Caco-2 (cell line): ENCODE results near the gene ELP2. TPM values are rescaled to one million over a fixed set of nuclear protein-coding genes. Genes with fewer than 3 reads are reported as not detected.
"Not testable (repeated sequence)": the region's sequence is repeated elsewhere in the genome, so short reads cannot be mapped to it uniquely, and the experiment has no call there.

Source experiments
- BruUV-seq: library from RNA; stranded (reverse); fragments of 400-500 nt; replicated peaks from 2 replicates; lab custom pipeline; 2021; lab: Mats Ljungman, UMichigan
- CTCF ChIA-PET: fragments of 300-600 bp; sonication (Branson Sonifier 250); formaldehyde crosslinking; loops from one replicate; lab custom pipeline; 2022; ENCODE audit warnings: antibody characterized with exemption; lab: Charles Lee
- POLR2A ChIA-PET: fragments of 300-600 bp; sonication (Branson Sonifier 250); formaldehyde crosslinking; loops from one replicate; lab custom pipeline; 2022; ENCODE audit warnings: antibody characterized with exemption; lab: Charles Lee
- DNase-seq, 2 experiments: peaks; one replicate each; pipeline versions ENCODE4 v3.0.0 to v3.0.0-alpha.2; 2020 to 2022
- H3K27me3 ChIP-seq: replicated peaks from 2 replicates; pipeline ENCODE4 v1.6.0; 2011; ENCODE audit warnings: low read length; ENCODE audit not compliant: control insufficient read depth, insufficient read depth
- H3K36me3 ChIP-seq: 2 replicates; pipeline ENCODE4 v1.5.1; 2011; ENCODE audit warnings: low read length; ENCODE audit not compliant: control insufficient read depth, insufficient read depth
- H3K4me1 ChIP-seq: fragments of 250-450 bp; sonication (Bioruptor Pico); 2 replicates; pipeline ENCODE4 v1.5.1; 2020; ENCODE audit warnings: mild to moderate bottlenecking
- H3K4me3 ChIP-seq: 2 replicates; pipeline ENCODE4 v1.5.1; 2011; ENCODE audit warnings: low read depth, mild to moderate bottlenecking, control low read depth, low read length
- H3K9me3 ChIP-seq: fragments of 250-450 bp; sonication (Bioruptor Pico); 2 replicates; pipeline ENCODE4 v1.5.1; 2020; ENCODE audit warnings: mild to moderate bottlenecking, moderate library complexity
- H3K27ac Mint-ChIP-seq: one replicate; pipeline ENCODE4 v1.8.0; 2022; ENCODE audit warnings: mixed read lengths; ENCODE audit not compliant: unreplicated experiment
- H3K27me3 Mint-ChIP-seq: one replicate; pipeline ENCODE4 v1.8.0; 2022; ENCODE audit warnings: mixed read lengths; ENCODE audit not compliant: insufficient read depth, unreplicated experiment
- H3K36me3 Mint-ChIP-seq: one replicate; pipeline ENCODE4 v1.8.0; 2022; ENCODE audit warnings: mild to moderate bottlenecking, mixed read lengths; ENCODE audit not compliant: insufficient read depth, unreplicated experiment
- H3K4me1 Mint-ChIP-seq: one replicate; pipeline ENCODE4 v1.8.0; 2022; ENCODE audit warnings: low read depth, mixed read lengths; ENCODE audit not compliant: unreplicated experiment
- H3K4me3 Mint-ChIP-seq: one replicate; pipeline ENCODE4 v1.8.0; 2022; ENCODE audit warnings: mild to moderate bottlenecking, moderate library complexity, mixed read lengths; ENCODE audit not compliant: unreplicated experiment
- H3K9me3 Mint-ChIP-seq: one replicate; pipeline ENCODE4 v1.8.0; 2022; ENCODE audit warnings: mixed read lengths; ENCODE audit not compliant: unreplicated experiment
- intact Hi-C: fragments of 100-400 bp; cut with micrococcal nuclease; formaldehyde crosslinking; loops from one replicate; pipeline ENCODE4 v1.10.0; 2022; ENCODE audit not compliant: unreplicated experiment
- total RNA-seq: library from RNA; stranded (reverse); gene quantifications from 2 replicates; pipeline ENCODE4 v1.2.3, GENCODE V29; 2022
- TF ChIP-seq, protein P1 (sequence below), 2 experiments: fragments of 200-600 bp in 1 of 2; IDR thresholded peaks; 1 replicate in 1 of 2; 2 replicates in 1 of 2; pipeline versions ENCODE4 v1.5.1 to v1.8.0; 2011 to 2022; ENCODE audit warnings: antibody characterized with exemption in 1 of 2, control low read depth in 1 of 2, inconsistent platforms in 1 of 2, low read depth in 1 of 2, low read length in 1 of 2, mild to moderate bottlenecking in 1 of 2, moderate library complexity in 1 of 2; ENCODE audit not compliant: insufficient read depth in 1 of 2, severe bottlenecking in 1 of 2, unreplicated experiment in 1 of 2

The ELP2 gene
- total RNA-seq, 1 experiment from 2014 or later, result 45.9 TPM

GRCh38 chr18:36167692-36168218 is 38.1 kb downstream of the ELP2 start:
- Mint-ChIP-seq H3K36me3 (peaks cover 4% of the 10 kb centered on the region), H3K4me3 (no peak overlapping the region), H3K4me1 (no peaks in the 10 kb centered on the region), H3K9me3 (no peaks in the 10 kb centered on the region), H3K27ac (no peak overlapping the region), H3K27me3 (no peaks in the 10 kb centered on the region)
- ChIA-PET CTCF (no interaction called here), POLR2A (no interaction called here)
- Histone ChIP-seq H3K4me3 (no peak overlapping the region), H3K27me3 (no peaks in the 10 kb centered on the region), H3K4me1 (no peaks in the 10 kb centered on the region), H3K36me3 (no peaks in the 10 kb centered on the region; the same call in 1 of the 2 replicates), H3K9me3 (no peaks in the 10 kb centered on the region)
- intact Hi-C loops, result loop anchor here (2.0 kb wide), 1 partner anchor 29 kb away; no protein-coding TSS in a partner anchor
- BruUV-seq, result no TSS peak
- DNase-seq, result no peak
- TF ChIP-seq, protein P1, sequence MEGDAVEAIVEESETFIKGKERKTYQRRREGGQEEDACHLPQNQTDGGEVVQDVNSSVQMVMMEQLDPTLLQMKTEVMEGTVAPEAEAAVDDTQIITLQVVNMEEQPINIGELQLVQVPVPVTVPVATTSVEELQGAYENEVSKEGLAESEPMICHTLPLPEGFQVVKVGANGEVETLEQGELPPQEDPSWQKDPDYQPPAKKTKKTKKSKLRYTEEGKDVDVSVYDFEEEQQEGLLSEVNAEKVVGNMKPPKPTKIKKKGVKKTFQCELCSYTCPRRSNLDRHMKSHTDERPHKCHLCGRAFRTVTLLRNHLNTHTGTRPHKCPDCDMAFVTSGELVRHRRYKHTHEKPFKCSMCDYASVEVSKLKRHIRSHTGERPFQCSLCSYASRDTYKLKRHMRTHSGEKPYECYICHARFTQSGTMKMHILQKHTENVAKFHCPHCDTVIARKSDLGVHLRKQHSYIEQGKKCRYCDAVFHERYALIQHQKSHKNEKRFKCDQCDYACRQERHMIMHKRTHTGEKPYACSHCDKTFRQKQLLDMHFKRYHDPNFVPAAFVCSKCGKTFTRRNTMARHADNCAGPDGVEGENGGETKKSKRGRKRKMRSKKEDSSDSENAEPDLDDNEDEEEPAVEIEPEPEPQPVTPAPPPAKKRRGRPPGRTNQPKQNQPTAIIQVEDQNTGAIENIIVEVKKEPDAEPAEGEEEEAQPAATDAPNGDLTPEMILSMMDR (IDR thresholded peaks at IDR 0.05; ENCODE audit: insufficient read depth in 1 of 2, low read depth in 1 of 2, low read length in 1 of 2, severe bottlenecking in 1 of 2, unreplicated experiment in 1 of 2), result no peak

DNA sequence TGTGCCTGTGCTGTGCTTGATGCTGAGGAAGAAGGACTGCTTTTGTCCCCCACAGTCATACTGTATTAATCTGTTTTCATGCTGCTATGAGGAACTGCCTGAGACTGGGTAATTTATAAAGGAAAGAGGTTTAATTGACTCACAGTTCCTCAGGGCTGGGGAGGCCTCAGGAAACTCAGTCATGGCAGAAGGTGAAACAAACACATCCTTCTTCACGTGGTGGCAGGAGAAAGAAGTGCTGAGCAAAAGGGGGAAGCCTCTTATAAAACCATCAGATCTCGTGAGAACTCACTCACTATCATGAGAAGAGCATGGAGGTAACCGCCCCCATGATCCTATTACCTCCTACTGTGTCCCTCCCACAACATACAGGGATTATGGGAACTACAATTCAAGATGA is 38.6 kb downstream of the ELP2 start:
- H3K4me1 ChIP-seq, H3K27me3 Mint-ChIP-seq, H3K4me3 Mint-ChIP-seq, H3K4me1 Mint-ChIP-seq, BruUV-seq, H3K4me3 ChIP-seq, H3K36me3 ChIP-seq, H3K27ac Mint-ChIP-seq, H3K27me3 ChIP-seq, H3K9me3 ChIP-seq, H3K9me3 Mint-ChIP-seq, H3K36me3 Mint-ChIP-seq, CTCF ChIA-PET, POLR2A ChIA-PET, DNase-seq: not testable (repeated sequence)
- intact Hi-C loops, result loop anchor here (2.0 kb wide), 1 partner anchor 29 kb away; no protein-coding TSS in a partner anchor

DNA sequence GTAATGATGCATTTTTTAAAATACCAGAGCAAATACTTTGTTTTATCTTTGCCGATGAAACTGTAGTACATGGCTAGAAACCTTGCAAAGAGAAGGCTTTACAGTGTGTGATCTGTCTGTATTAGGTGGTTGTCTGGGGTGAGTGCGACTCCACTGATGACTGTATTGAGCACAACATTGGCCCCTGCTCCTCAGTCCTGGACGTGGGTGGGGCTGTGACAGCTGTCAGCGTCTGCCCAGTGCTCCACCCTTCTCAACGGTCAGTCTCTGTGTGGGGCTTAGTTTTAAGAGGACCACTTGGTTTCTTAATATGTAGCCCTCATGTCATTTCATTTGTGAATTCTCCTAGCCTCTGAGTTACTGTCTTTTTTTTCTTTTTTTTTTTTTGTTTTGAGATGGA is 40.2 kb downstream of the ELP2 start:
- no peaks in the 10 kb centered on the region for H3K4me1 ChIP-seq
- peaks cover 4% of the 10 kb centered on the region for H3K36me3 Mint-ChIP-seq
- no peaks in the 10 kb centered on the region for H3K9me3 ChIP-seq
- no peak overlapping the region for H3K4me3 Mint-ChIP-seq
- TF ChIP-seq, protein P1 (IDR thresholded peaks at IDR 0.05; ENCODE audit: insufficient read depth in 1 of 2, low read depth in 1 of 2, low read length in 1 of 2, severe bottlenecking in 1 of 2, unreplicated experiment in 1 of 2), result no peak
- H3K9me3 Mint-ChIP-seq, result no peaks in the 10 kb centered on the region
- intact Hi-C loops, result loop anchor here (2.0 kb wide), 1 partner anchor 27 kb away; no protein-coding TSS in a partner anchor
- POLR2A ChIA-PET, result no interaction called here
- no peaks in the 10 kb centered on the region for H3K27me3 ChIP-seq
- no peak overlapping the region for H3K27ac Mint-ChIP-seq
- no peaks in the 10 kb centered on the region for H3K27me3 Mint-ChIP-seq
- H3K4me3 ChIP-seq, result no peak overlapping the region
- H3K4me1 Mint-ChIP-seq, result no peaks in the 10 kb centered on the region
- CTCF ChIA-PET, result no interaction called here
- no TSS peak for BruUV-seq
- H3K36me3 ChIP-seq, result no peaks in the 10 kb centered on the region; the same call in 1 of the 2 replicates
- no peak for DNase-seq
